GM19043 (cell line): Measurements from ENCODE around the gene FNDC1.
"Not testable (repeated sequence)": the region's sequence is repeated elsewhere in the genome, so short reads cannot be mapped to it uniquely, and the experiment has no call there.

ENCODE experiments used
- ATAC-seq: cut with Tn5 transposase; IDR thresholded peaks from one replicate; pipeline ENCODE4 v1.9.1; 2021; ENCODE audit warnings: low read depth; ENCODE audit not compliant: unreplicated experiment

The FNDC1 gene

DNA sequence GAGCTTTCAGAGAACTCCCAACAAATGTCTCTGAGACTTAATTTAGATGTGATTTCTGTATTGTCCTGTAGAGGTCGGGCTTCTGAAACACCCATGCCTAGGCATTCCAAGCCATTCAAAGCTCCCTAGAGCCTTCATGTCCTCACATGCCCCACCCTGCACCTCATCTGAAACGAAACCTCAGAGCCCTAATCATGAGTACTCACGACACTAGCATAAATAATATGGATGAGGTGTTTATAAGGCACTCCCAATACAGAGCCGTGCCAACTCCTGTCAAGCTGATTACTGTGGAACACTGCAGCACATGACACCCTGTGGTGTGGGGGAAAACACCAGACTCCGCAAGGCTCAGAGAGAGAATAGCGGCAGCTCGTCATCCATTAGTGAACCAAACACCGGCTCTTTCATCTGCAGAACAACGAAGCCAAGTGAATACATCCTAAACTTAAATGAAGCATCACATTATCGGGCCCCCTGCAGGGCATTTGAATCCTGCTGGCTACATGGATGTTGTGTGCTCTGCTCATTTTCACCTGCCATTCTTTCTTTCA, 83.8 kb downstream of the FNDC1 start:
- ATAC-seq, result peak; percentile 71

DNA sequence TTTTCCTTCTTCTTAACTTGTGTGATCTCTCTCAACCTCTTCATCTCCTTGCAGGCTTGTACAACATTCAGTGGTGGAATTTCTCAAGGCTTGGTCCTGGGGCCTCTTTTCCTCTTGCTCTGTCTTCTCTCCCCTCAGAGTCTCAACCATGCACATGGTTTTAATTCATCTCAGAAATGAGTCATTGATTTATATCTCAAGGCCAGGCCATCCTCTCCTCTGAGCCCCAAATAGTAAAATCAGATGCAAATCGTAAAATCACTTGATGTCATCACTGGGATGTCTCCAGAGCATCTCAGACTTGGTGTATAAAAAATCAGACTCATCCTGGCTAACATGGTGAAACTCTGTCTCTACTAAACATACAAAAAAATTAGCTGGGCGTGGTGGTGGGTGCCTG, 85.0 kb downstream of the FNDC1 start:
- ATAC-seq, result no peak

DNA sequence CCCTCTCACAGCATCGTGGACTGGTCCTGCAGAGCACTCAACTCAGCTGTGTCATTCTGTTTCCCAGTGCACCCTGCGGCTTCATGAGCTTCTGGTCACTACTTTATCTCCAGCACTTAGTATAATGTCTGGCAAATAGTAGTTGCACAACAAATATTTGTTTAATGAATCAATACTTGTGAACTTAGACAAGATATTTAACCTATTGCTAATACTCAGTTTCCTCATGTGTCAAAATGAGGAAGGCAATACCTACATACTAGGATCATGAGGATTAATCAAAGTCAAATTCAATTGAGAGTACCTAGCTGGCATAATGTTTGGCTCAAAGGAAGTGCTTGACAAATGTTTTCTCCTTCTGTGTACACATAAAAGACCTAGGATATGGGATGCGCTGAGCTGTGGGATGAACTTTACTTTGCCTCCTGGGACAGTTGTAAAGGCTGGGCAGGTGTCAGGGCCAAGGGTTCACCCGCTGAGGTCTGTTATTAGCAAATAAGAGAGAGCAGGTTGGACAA, 86.3 kb downstream of the FNDC1 start:
- no peak for ATAC-seq

DNA sequence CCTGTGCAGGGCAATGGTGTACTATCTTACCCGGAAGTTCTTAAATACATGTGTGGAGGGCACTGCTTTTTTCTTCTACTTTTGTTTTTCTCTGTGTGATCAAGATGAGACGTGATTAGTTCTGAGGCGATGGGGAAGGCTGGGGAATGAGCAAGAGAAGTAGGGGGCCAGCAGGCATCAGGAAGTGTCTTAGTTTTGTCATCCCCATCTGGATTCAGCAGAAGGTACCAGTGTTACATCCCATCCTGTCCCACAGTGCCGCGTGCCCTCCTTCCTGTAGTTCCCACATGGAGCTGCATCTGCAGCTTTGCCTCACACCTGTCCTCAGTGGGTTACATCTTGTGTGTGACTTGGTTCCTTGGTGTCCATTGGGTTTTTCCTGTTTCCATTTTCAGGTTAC, 86.9 kb downstream of the FNDC1 start:
- no peak for ATAC-seq

DNA sequence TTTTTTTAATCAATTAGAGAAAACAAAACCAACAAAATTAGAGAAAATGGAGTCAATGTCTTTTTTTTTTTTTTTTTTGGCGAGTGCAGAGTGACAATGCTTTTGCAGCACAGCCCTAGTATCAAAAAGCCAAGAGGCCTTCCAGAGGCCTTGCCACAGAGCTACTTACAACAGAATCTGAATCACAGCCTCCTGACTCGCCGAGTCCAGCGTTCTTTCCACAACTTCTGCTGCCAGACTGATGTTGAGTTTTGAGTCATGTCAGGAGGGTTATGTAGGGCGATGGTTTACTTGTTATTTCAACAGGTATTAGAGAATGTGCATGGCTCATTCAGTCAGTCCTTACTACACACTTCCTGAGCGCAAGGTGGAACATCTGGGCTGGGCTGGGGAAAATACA, 88.6 kb downstream of the FNDC1 start:
- no peak for ATAC-seq

- no peak for ATAC-seq
Measured at GRCh38 chr6:159259441-159260125, 90.4 kb downstream of the FNDC1 start.

GRCh38 chr6:159260208-159260607, 91.0 kb downstream of the FNDC1 start:
- no peak for ATAC-seq

DNA sequence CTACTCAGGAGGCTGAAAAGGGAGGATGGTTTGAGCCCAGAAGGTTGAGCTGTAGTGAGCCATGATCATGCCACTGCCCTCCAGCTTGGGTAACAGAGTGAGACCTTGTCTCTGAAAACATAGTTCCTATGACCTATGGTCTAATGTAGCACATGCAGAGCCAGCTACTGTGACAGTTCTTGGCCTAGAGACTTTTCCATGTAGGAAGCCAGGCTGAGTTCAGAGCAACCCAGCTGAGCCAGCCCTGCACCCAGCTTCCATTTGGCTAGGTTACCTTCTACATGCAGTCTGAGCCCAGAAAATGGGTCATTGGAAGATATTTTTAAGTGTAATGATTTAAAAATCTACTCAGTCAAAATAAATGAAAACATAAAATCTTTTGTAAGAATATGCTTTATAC, 92.8 kb downstream of the FNDC1 start:
- no peak for ATAC-seq

DNA sequence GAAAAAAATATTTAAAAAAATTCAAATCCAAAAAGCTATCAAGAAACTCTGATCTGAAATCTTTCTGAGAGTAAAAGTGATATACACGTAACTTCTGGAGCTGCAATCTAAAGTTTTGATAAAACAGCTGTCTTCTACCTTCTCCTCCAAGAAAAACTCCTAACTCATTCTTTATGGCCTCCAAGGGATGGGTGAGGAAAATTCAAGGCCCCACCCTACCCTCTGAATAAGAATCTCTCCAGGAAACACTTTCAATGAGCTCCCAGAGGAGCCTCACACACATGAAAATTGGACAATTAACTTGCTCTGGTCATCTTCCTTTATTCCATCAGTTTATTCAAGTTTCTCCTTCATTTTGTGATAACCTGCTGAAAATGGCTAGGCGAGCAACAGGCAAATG, 93.4 kb downstream of the FNDC1 start:
- no peak for ATAC-seq

- no peak for ATAC-seq
Measured at GRCh38 chr6:159267165-159267564, 98.0 kb downstream of the FNDC1 start.

DNA sequence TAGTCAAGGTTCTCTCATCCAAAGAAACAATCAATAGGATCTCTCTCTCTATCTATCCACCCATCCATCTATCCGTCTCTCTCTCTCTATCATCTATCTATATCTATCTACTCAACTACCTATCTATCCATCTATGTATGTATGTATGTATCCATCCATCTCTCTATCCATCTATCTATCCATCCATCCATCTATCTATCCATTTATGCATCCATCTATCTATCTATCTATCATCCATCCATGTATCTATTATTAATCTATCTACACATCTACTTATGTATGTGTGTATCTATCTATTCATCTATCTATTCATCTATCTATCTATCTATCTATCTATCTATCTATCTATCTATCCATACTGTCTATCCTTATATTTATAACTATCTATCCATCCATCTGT, 99.3 kb downstream of the FNDC1 start:
- ATAC-seq, result no peak

DNA sequence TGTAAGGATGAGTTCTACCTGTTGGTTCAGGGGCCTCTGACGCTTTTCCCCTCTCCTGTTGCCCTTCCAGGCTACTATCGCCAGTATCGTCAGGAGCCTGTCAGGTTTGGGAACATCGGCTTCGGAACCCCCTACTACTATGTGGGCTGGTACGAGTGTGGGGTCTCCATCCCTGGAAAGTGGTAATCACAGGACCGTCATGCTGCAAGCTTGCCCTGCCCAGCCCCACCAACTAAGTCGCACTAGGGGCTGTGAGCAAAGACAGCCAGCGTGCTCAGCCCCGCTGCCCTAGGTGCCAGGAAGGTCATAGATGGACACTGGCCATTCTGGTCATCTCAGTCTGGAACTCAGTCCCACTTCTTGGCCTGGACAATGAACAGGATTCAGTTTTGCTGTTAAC, 102.1 kb downstream of the FNDC1 start:
- ATAC-seq, result no peak

- no peak for ATAC-seq
Measured at GRCh38 chr6:159278626-159279025, 109.4 kb downstream of the FNDC1 start.

GRCh38 chr6:159279790-159280277, 110.6 kb downstream of the FNDC1 start:
- no peak for ATAC-seq

- no peak for ATAC-seq
Measured at GRCh38 chr6:159282421-159282820, 113.2 kb downstream of the FNDC1 start.

- ATAC-seq, result not testable (repeated sequence)
Measured at GRCh38 chr6:159284661-159285060, 115.5 kb downstream of the FNDC1 start.

DNA sequence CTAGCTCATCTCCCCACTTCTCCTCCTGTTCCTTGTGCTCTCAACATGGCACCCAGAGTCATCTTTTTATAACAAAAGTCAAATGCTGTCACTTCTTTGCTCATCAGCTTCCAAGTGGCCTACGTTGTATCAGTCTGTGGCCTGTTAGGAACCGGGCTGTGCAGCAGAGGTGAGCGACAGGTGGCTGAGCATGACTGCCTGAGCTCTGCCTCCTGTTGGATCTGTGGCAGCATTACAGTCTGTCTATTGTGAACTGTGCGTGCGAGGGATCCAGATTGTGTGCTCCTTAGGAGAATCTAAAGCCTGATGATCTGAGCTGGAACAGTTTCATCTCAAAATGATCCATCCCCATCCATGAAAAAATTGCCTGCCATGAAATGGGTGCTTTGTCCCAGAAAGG, 129.6 kb downstream of the FNDC1 start:
- no peak for ATAC-seq

GRCh38 chr6:159299566-159299965, 130.4 kb downstream of the FNDC1 start:
- ATAC-seq, result no peak

DNA sequence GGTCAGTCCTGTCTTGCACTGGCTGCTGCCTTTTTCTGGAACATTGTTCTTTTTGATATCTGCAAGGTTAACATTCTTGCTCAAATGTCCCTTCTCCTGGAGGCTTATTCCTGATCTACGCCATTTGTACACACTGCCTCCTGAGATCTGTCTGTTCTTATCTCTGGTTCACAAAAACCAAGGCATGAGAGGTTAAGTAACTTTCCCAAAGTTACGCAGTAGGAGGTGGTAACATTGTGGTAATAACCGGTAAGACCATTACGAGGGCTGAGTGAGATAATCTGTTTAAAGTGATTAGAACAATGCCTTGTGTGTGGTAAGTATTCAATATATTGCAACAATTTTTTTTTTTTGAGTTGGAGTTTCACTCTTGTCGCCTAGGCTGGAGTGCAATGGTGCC, 132.1 kb downstream of the FNDC1 start:
- ATAC-seq, result no peak

DNA sequence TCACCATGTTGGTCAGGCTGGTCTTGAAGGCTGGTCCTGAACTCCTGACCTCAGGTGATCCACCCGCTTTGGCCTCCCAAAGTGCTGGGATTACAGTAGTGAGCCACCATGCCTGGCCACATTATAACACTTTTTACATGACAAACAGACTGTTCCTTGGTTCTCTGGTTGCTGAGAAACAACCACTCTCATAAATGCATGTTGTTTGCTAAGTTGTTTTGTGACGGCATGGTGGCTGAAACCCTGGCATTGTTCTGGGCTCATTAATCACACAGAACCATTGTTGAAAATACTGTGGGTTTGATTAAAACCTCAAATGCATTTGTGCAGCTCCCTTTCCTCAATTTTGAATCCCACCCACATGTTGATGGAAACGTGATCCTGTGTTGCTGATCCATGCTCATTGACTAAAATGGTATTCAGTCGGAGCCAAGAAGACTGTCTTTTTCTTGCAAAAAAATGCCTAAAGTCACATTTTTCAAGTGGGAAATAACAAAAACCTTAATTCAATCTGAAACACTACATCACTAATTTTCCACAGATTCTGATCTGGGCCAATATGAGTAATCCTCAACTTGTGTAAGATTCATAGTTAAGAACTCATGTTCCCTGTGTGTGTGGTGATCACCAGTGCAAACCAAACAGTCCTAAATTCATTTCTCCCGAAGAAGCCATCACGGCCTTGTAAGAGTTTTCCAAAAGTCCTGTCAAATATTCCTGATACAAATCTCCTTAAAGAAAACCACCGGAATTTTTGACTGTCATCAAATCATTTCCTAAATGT, 132.8 kb downstream of the FNDC1 start:
- no peak for ATAC-seq

GRCh38 chr6:159302594-159302992, 133.4 kb downstream of the FNDC1 start:
- ATAC-seq, result no peak

GRCh38 chr6:159303159-159303558, 134.0 kb downstream of the FNDC1 start:
- ATAC-seq, result no peak
